Ishikawa (cell line): ENCODE results near the gene GABRR1.

Source experiments
- CREB1 ChIP-seq: IDR thresholded peaks from 2 replicates; pipeline ENCODE4 v1.6.1; 2012; ENCODE audit warnings: low read depth
- EGR1 ChIP-seq: IDR thresholded peaks from 2 replicates; pipeline ENCODE4 v1.6.1; 2012
- EP300 ChIP-seq: IDR thresholded peaks from 2 replicates; pipeline ENCODE4 v1.6.1; 2012; ENCODE audit warnings: borderline replicate concordance
- FOXM1 ChIP-seq: IDR thresholded peaks from 2 replicates; pipeline ENCODE4 v1.6.1; 2012; ENCODE audit warnings: low read depth, borderline replicate concordance
- MAX ChIP-seq: IDR thresholded peaks from 2 replicates; pipeline ENCODE4 v1.6.1; 2012
- RAD21 ChIP-seq: IDR thresholded peaks from 2 replicates; pipeline ENCODE4 v1.6.1; 2012; ENCODE audit warnings: low read depth
- REST ChIP-seq: IDR thresholded peaks from 2 replicates; pipeline ENCODE4 v1.6.1; 2012; ENCODE audit warnings: low read depth, mild to moderate bottlenecking
- YY1 ChIP-seq: IDR thresholded peaks from 2 replicates; pipeline ENCODE4 v1.6.1; 2012; ENCODE audit warnings: low read depth

- TF ChIP-seq RAD21 (no peak), MAX (no peak), FOXM1 (no peak), EP300 (no peak), REST (no peak), EGR1 (no peak), YY1 (no peak), CREB1 (no peak)
Observed at GRCh38 chr6:89212472-89212871, 4.7 kb downstream of the GABRR1 start.
